GM19238 (cell line): ENCODE data around the gene FAM89A.
A peak's percentile ranks its signal among the peaks of the same experiment; 100 is the strongest.

Experiments used
- DNase-seq: peaks from one replicate; pipeline ENCODE4 v3.0.0; 2011; ENCODE audit warnings: low spot score; ENCODE audit not compliant: insufficient read length

The FAM89A gene

DNA sequence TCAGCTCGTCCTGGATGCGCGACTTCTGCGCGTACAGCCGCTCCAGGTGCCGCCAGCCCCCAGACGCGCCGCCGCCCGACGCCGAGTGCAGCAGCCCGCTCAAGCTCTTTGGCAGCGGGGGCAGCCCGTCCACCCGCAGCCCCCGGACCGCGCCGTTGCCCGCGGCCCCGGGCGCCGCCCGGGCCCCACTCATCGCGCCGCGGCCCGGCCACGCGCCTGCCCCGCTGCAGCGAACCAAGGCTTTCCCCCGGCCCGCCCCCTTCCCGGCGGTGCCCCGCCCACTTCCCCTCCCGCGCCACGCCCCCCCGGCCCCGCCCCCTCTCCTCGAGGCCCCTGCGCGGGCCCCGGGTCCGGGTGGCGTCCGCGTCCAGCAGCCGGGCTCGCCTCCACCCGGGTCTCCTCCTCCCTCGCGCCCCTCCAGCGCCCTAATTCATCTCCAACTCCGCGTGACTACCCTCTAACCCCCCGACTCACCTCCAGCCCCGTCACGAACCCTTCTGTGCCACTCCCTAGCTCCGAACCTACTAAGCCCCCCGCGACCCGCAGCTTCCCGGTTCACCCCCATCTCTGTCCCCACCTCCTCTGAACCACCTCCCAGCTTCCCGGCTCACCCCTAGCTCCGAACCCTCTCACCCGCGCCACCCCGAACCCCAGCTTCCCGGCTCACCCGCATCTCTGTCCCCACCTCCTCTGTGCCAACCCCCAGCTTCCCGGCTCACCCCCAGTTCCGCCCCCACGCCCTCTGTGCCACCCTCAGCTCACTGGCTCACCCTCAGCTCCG, at the start of gene FAM89A:
Gene FAM89A, minus strand, starts transcription at position 236 of the 781 bp plus-strand sequence. Its CDS starts 43 bp downstream, at position 193.
- DNase-seq: peak; percentile 74

DNA sequence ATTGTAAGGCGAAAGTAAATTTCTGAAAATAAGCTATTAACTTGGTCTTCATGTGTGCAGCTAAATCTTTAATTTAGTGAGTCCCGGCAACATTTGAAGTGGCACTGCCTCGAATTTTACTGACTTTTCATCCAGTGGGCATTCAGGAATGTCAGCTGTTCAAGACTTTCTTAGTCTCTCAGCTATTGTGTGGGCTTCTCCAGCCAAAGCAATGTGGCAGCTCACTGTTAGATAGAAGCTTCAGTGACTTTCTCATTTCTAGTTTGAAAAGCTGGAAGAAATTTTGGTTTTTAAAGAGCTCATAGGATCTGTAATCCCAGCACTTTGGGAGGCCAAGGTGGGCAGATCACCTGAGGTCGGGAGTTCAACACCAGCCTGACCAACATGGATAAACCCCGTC, 44.3 kb upstream of the FAM89A start:
- no peak for DNase-seq

DNA sequence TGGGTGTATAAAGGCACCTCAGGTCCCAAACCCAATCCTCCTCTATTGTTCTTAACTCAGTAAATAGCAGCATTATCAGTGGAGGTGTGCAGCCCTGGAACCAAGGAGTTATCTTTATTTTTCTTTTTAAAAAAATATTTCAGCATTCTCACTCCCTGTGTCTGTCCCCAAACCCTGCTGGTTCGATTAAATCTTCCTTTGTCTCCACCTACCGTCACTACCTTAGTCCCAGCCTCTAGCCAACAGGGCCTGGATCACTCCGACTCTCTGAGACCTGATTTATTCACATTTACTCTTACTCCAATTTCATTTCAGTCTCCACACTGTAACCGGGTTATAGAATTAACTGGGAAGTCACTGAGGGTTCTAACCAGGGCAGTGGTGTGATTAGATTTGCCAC, 39.1 kb upstream of the FAM89A start:
- no peak for DNase-seq

DNA sequence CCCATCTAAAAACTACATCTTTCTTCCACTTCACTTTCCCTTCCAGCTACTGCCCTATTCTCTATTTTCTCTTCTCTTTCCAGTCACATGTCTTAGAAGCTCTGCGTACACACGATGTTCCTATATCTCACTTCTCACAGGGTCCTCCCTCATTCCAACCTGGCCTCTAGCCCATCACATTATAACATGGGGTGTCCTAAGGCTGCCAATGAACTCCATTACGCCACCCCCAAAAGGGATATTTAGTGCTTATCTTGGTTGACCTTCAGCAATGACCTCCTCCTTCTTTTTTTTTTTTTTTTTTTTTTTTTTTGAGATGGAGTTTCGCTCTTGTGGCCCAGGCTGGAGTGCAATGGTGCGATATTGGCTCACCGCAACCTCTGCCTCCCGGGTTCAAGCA, 38.2 kb upstream of the FAM89A start:
- no peak for DNase-seq

DNA sequence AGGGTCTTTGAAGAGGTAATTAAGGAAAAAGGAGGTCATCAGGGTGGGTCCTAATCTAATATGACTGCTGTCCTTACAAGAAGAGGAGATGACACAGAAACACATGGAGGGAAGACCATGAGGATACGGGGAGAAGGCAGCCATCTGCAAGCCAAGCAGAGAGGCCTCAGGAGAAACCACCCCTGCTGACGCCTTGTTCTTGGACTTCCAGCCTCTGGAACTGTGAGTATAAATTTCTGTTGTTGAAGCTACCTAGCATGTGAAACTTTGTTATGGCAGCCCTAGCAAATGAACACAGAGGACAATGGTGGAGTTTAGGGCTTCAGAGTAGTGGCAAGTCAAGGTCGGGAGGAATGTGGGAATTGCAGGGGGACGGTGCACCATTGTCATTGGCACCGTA, 36.7 kb upstream of the FAM89A start:
- no peak for DNase-seq

DNA sequence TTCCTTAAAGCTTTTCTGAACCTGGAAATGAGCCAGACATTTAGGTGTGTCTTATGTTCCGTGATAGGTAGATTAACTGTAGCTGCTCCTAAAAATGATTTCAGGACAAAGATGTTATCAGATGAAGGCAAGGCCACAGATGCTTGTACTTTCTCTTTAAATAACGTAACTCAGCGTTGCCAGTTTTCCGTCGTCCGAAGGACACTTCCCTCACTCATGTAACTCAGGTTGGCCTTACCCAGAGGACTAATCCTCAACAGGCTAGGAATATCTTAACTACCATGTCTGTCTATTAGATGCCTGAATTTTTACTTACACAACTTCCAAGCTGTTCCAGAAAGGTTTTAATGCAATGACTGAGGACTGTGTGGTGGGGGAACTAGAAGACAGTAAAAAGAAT, 35.4 kb upstream of the FAM89A start:
- DNase-seq: no peak

DNA sequence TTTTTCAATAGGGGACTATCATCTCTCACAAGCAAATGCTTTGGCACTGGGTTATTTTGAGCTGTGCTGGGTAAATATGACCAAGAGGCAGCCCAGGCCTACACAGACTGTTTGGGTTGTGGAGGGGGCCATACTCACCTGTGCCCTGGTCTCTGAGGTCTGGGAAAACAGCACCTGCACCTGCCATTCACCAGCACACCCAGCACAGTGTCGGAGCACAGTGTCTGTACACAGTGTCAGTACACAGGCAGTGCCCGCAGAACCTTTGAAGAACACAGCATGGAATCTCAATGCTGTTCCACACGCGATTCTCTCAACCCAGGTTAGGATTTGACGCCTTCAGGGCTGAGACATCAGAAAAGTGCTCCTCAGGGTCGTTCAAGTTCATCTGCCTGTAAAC, 35.0 kb upstream of the FAM89A start:
- no peak for DNase-seq

DNA sequence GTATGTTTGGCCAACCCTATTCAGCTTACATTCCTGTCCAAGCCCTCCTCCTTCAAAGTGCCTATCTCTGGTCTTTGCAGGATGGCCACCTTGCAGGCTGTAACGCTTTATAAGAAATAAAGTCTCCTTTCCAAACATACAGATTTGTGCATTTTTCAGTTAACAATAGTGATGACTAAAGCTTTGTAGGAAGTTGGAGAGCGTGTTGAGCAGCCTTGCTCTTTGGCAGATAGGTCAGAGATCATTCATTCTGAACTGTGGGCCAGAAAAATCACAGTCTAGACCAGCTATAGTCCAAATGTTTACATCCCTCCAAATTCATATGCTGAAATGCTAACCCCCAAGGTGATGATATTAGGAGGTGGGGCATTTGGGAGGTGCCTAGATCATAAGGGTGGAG, 34.0 kb upstream of the FAM89A start:
- DNase-seq: no peak

DNA sequence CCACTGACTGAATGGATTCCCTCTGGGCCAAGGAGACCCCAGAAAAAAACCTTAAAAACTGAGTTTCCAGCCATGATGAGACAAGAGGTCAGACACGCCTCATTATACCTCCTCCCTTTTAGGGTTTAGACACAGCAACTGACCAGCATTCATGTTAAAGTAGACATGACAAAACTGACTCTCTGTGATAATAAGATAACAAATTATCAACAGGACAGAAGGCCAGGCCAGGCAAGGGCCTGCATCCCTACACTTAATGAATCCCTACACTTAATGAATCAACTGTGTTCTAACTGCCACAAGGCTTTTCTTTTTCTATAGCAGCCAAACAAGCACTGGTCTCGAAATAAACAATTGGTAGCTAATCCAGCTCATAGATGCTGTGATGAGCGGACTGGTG, 33.3 kb upstream of the FAM89A start:
- DNase-seq: no peak

DNA sequence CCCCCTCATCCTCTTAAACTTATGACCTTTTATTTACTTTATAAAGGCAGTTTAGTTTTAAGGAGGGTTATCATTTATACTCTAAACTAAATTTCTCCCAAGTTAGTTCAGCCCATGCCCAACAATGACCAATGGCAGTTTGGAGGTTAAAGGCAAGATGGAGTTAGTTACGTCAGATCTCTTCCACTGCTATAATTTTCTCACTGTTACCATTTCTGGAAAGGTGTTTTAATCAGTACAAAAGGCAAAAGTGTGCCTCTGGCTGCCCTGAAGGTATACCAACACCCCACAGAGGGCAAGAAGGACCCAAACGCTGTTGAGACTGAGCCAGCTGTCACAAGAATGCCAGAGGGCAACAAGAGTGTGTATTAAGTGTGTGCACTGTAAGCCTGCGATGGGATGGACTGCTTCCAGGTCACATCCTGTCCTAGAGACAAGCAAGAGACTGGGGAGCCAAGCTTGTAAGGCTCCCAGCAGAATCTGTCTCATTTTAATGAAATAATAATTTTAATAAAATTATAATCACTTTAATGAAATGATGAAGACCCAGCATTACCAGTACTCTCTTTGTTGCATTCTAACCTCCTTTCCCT, 32.5 kb upstream of the FAM89A start:
- no peak for DNase-seq

DNA sequence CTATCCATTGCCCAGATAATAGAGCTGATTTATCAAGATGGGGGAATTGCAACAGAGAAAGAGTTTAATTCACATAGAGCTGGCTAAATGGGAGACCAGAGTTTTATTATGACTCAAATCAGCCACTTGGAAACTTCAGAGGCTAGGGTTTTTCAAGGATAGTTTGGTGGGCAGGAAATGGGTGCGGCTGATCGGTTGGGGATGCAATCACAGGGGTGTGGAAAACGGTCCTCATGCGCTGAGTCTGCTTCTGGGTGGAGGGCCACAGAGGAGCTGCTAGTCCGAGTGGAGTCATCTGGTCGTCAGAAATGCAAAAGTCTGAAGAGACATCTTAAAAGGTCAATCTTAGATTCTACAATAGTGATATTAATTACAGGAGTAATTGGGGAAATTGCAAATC, 32.0 kb upstream of the FAM89A start:
- DNase-seq: no peak

DNA sequence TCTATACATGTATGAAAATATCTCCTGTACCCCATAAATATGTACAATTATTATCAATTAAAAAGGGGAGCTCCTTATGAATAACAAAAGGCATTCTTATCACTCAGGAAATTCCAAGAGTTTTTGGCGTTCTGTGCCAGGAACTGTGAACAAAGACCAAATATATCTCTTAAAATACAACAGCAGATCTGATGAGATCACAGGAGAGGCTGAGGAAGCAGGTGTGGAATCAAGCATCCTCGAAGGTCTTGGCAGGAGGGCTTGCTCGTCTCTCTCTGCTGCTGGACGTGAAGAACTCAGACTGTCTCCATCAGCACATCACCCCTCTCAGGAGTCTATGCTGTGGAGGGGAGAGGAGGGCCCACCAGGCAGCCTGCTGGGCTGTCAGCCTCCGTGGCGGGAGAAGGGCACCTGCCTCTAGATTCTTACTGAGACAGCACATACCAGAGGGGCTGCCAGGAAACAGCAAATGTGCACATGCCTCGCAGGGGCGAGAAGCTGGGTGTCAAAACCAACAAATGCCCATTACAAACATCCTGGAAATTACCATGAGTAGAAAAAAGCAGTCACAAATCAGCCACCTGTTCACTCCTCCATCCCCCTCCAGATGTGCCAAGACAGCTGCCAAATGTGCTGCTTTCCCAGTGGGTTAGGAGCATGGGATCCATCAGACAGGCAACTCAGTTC, 30.8 kb upstream of the FAM89A start:
- DNase-seq: no peak

DNA sequence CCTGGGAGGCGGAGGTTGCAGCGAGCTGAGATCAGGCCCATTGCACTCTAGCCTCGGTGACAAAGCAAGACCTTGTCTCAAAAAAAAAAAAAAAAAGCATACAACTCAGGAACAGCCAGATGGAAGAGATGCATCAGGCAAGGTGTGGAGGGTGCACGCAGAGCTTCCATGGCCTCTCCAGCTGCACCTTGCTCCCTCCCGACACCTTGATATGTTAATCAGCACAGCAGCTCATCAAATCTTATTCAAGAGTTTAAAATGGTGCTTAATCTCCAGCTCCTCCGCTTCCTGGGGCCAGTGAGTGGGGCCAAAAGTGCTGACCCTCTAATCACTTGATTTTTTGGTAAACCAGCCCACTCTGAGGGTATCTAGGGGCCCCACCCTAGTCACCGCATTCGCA, 29.3 kb upstream of the FAM89A start:
- no peak for DNase-seq

DNA sequence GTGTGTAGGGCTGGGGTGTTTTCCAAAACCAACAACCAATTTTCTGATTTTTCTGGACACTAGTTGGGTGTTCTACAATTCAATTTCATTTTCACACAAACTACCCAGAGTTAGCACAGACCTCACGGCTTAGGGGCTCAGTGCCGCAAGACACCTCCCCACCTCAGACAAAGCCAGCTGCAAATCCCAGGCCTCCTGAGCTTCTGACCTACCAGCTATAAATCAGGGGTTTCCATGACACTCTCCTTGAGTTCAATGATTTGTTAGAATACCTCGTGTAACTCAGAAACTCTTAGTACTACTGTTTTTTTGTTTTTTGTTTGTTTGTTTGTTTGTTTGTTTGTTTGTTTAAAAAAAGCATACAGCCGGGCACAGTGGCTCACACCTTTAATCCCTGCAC, 28.7 kb upstream of the FAM89A start:
- no peak for DNase-seq

DNA sequence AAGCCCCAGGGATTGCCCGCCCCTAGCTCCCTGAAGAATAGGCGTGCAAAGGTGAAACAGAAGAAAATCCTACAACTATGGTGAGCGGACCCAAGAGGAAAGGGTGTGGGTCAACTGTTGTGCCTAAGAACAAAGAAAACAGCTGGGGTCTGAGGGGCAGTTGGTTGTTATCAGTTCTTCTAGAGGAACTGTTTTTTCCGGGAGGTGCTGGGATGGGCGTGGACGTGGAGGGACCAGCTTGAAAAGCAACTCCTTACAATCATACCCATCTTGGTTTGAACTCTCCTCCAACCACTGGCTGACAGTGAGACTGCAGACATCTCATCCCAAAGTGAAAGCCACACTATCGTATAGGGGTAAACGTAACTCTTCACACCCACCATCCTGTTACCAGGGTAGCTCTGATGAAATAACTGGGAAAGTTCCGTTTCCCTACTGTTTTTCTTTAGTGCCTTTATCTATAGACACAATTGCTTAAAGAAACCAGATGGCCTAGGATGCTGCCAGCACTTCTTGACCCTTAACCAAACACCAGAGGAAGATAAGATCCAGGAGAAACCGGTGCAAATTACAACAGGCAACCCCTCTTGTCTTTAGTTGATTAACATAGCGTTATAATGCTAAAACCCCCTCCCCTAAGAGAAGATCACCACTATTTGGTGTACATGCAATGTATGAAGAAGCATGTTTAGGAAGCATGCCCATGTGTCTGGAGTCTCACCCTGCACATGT, 25.6 kb upstream of the FAM89A start:
- DNase-seq: no peak

DNA sequence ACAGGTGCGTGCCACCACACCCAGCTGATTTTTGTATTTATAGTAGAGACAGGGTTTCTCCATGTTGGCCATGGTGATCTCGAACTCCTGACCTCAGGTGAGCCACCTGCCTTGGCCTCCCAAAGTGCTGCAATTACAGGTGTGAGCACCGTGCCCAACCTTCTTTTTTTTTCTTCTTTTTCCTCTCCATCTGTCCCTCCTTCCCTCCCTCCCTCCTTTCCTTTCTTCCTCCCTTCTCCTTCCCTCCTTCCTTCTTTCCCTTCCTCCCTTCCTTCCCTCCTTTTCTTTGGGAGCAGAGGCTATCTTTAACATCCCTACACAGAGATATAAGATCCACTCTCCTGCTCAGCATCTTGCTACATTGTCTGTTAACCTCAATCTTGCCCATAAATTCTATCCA, 24.4 kb upstream of the FAM89A start:
- DNase-seq: no peak

DNA sequence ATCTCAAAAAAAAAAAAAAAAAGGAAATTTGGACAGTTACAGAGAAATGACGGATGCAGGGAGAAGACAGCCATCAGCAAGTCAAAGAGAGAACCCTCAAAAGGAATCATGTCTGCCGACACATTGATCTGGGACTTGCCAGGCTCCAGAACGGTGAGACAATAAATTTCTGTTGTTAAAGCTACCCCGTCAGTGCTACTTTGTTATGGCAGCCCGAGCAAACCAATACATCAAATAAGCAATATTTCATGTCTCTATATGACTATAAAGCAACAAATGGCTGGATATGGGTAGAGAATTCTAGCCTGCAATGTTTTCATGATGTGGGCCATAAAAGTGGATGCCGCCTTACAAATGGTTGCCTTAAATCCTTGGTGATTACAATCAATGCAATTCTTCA, 23.3 kb upstream of the FAM89A start:
- no peak for DNase-seq

DNA sequence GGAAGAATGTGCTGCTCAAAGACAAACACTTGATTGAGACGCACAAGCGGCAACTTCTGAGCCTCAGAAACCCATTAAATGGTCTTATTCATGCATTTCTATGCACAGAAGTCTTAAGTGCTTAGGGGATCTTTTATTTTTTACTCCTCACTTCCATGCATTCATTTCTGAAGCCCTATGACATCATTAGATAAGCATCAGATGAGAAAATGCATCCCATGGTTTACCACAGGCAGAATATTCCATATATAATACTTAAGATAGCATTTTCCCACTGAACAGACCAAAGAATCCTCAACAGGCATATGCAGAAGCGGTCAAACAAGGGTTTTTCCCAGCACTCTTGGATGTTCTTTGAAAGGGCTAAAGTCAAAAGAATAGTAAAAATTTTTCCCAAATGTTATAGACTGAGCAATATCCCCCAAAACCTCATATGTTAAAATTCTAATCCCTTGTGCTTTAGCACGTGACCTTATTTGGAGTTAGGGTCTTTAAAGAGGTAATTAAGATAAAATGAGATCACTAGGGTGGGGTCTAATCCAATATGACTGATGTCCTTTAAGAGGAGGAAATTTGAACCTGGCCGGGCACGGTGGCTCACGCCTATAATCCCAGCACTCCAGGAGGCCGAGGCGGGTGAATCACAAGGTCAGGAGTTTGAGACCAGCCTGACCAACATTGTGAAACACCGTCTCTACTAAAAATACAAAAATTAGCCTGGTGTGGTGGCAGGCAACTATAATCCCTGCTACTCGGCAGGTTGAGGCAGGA, 22.6 kb upstream of the FAM89A start:
- no peak for DNase-seq

DNA sequence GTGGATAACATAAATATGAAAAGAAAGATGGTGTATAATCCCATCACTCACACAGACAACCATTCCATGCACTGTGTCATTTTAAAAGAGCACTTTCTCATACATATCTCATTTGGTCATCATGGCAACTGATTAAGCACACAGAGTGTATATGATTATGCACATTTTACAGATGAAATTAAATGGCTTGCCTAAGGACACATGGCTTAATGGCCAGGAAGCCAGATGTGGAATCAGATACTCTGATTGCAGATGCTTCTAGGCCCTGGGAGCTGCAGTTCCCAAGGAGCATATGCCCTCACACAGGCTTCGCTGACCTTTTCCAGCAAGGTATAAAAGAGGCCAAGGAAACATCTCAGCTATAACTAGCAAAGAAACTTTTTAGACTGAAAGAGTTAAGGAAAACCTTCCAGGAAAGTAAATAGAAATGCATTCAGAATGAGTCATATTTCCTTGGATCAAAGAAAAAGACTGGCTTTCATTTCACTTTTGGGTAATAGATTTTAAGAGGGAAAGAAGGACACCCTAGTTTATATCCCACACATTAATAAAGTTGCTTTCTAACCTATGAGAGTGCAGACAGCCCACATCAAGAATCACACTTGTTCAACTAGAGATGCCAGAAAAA, 19.6 kb upstream of the FAM89A start:
- no peak for DNase-seq

DNA sequence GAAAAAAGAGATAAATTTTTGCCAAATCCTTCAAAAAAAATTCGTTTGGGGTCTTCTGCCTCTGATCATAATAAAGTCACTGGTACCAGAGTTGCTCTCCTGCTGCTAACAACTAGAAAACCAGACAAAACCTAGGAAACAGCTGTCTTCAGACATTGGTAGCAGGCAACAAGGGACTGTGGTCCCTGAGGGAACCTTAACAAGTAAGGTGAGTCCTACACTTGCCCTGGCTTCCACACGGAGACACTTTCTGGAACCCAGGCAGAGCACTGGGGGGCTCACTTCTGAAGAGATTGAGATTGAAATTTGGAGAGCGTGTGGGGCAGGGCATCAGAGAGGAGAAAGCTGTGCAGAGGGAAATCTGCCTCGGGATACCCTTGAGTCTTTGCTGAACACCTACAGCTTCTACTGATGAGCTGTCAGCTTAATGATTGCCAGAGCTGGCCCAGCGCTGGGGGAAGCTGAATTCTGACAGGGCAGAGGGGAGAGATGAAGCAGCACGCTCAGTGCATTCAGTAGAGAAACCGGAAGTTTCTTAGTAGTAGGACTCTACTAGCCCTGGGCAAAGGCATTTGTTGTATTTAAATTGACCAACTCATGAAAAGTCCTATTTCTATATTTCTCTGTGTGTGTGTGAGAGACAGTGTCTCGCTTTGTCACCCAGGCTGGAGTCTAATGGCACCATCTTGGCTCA, 18.5 kb upstream of the FAM89A start:
- DNase-seq: no peak
